A204.1 (cell line): ENCODE results near the gene R3HDM4.

Source experiments
- FAIRE-seq: peaks from 2 replicates; lab custom pipeline; 2012; peaks lifted over from hg19 to GRCh38; lab: Jason Lieb, UNC

Gene R3HDM4

GRCh38 chr19:947090-947706 is 34.2 kb upstream of the R3HDM4 start:
- FAIRE-seq: no peak

- FAIRE-seq: no peak
Observed at GRCh38 chr19:945401-946252, 32.6 kb upstream of the R3HDM4 start.

GRCh38 chr19:944663-945241 is 31.7 kb upstream of the R3HDM4 start:
- FAIRE-seq: no peak

- no peak for FAIRE-seq
Observed at GRCh38 chr19:944171-944567, 31.1 kb upstream of the R3HDM4 start.

GRCh38 chr19:943551-944170 is 30.6 kb upstream of the R3HDM4 start:
- FAIRE-seq: no peak

- no peak for FAIRE-seq
Observed at GRCh38 chr19:942133-942645, 29.2 kb upstream of the R3HDM4 start.

GRCh38 chr19:941292-942132 is 28.5 kb upstream of the R3HDM4 start:
- FAIRE-seq: no peak

- no peak for FAIRE-seq
Observed at GRCh38 chr19:940591-941291, 27.7 kb upstream of the R3HDM4 start.

- no peak for FAIRE-seq
Observed at GRCh38 chr19:939922-940321, 26.9 kb upstream of the R3HDM4 start.

GRCh38 chr19:939439-939838 is 26.4 kb upstream of the R3HDM4 start:
- no peak for FAIRE-seq

GRCh38 chr19:938233-938923 is 25.4 kb upstream of the R3HDM4 start:
- FAIRE-seq: no peak

- no peak for FAIRE-seq
Observed at GRCh38 chr19:937259-937694, 24.3 kb upstream of the R3HDM4 start.

- no peak for FAIRE-seq
Observed at GRCh38 chr19:936175-936546, 23.1 kb upstream of the R3HDM4 start.

GRCh38 chr19:934865-935479 is 22.0 kb upstream of the R3HDM4 start:
- FAIRE-seq: no peak

- FAIRE-seq: no peak
Observed at GRCh38 chr19:934197-934840, 21.3 kb upstream of the R3HDM4 start.

GRCh38 chr19:933553-933882 is 20.5 kb upstream of the R3HDM4 start:
- no peak for FAIRE-seq

- no peak for FAIRE-seq
Observed at GRCh38 chr19:932648-933552, 19.9 kb upstream of the R3HDM4 start.

- no peak for FAIRE-seq
Observed at GRCh38 chr19:931860-932647, 19.0 kb upstream of the R3HDM4 start.
